DOHH2 (cell line): ENCODE measurements around the gene SBNO2.

Experiments
- H3F3A ChIP-seq: fragments of 200-600 bp; sonication (generic), shearing (Covaris generic); 2 replicates; pipeline ENCODE4 v1.6.0; 2016; ENCODE audit warnings: antibody characterized with exemption, mild to moderate bottlenecking; ENCODE audit not compliant: control insufficient read depth, insufficient read depth
- H3K27ac ChIP-seq: fragments of 200-600 bp; sonication (generic); 2 replicates; pipeline ENCODE4 v1.5.1; 2014; ENCODE audit warnings: low read depth, mild to moderate bottlenecking, low read length, moderate library complexity
- H3K27me3 ChIP-seq: fragments of 200-600 bp; sonication (generic); 2 replicates; pipeline ENCODE4 v1.6.1; 2014; ENCODE audit warnings: mild to moderate bottlenecking, low read length, mixed read lengths; ENCODE audit not compliant: control insufficient read depth
- H3K36me3 ChIP-seq: fragments of 200-600 bp; sonication (generic); 2 replicates; pipeline ENCODE4 v1.6.1; 2014; ENCODE audit warnings: mild to moderate bottlenecking, low read length, moderate library complexity, mixed read lengths; ENCODE audit not compliant: control insufficient read depth
- H3K4me1 ChIP-seq: fragments of 200-600 bp; sonication (generic); 2 replicates; pipeline ENCODE4 v1.6.1; 2014; ENCODE audit warnings: mild to moderate bottlenecking, low read length, mixed read lengths; ENCODE audit not compliant: control insufficient read depth
- H3K4me2 ChIP-seq: fragments of 200-600 bp; sonication (generic); 2 replicates; pipeline ENCODE4 v1.6.0; 2014; ENCODE audit warnings: mild to moderate bottlenecking, low read length, moderate library complexity
- H3K4me3 ChIP-seq: fragments of 200-600 bp; sonication (generic); 2 replicates; pipeline ENCODE4 v1.5.1; 2014; ENCODE audit warnings: mild to moderate bottlenecking, low read length, mixed read lengths
- H3K79me2 ChIP-seq: fragments of 200-600 bp; sonication (generic); 2 replicates; pipeline ENCODE4 v1.6.1; 2014; ENCODE audit warnings: mild to moderate bottlenecking, low read length, mixed read lengths; ENCODE audit not compliant: control insufficient read depth
- H3K9me2 ChIP-seq: fragments of 200-600 bp; sonication (generic); replicated peaks from 2 replicates; pipeline ENCODE4 v1.6.1; 2014; ENCODE audit warnings: mild to moderate bottlenecking, low read length, mixed read lengths; ENCODE audit not compliant: control insufficient read depth
- H3K9me3 ChIP-seq: fragments of 200-600 bp; sonication (generic); 2 replicates; pipeline ENCODE4 v1.6.1; 2014; ENCODE audit warnings: antibody characterized with exemption, low read length, mixed read lengths; ENCODE audit not compliant: control insufficient read depth, insufficient read depth
- H4K20me1 ChIP-seq: fragments of 200-600 bp; sonication (generic); 2 replicates; pipeline ENCODE4 v1.6.0; 2014; ENCODE audit warnings: low read depth, mild to moderate bottlenecking, antibody characterized with exemption, low read length, moderate library complexity; ENCODE audit not compliant: control insufficient read depth, insufficient read depth
- EZH2phosphoT487 ChIP-seq: fragments of 200-600 bp; sonication (generic); IDR thresholded peaks from 2 replicates; pipeline ENCODE4 v1.6.1; 2017; ENCODE audit warnings: borderline replicate concordance, mild to moderate bottlenecking, antibody characterized with exemption, low read length, moderate library complexity, mixed read lengths
- TF ChIP-seq, protein P1 (sequence below): fragments of 200-600 bp; sonication (generic); IDR thresholded peaks from one replicate; pipeline ENCODE4 v1.5.1; 2014; ENCODE audit warnings: antibody characterized with exemption, mild to moderate bottlenecking, low read depth, low read length; ENCODE audit not compliant: poor library complexity, severe bottlenecking

The SBNO2 gene

DNA sequence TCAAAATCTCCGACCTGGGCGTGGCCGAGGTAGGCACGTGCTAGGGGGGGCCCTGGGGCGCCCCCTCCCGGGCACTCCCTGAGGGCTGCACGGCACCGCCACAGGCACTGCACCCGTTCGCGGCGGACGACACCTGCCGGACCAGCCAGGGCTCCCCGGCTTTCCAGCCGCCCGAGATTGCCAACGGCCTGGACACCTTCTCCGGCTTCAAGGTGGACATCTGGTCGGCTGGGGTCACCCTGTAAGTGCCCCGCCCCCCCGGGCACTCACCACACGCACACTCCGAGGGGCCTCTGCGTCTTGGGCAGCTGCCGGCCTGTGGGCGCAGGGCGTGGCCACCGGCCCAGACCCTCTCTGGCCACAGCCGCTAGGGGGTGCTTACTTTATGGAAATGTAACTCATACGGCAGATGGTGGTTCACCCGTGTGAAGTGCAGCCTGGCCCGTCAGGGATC lies 46.4 kb upstream of the SBNO2 start:
- no peaks in the 10 kb centered on the region for H3K4me1 ChIP-seq
- no peaks in the 10 kb centered on the region for H3K27me3 ChIP-seq
- H3K4me3 ChIP-seq: no peak overlapping the region
- no peaks in the 10 kb centered on the region for H3F3A ChIP-seq
- H3K36me3 ChIP-seq: peaks cover 45% of the 10 kb centered on the region
- H4K20me1 ChIP-seq: peaks cover 5% of the 10 kb centered on the region; the same call in 1 of the 2 replicates
- no peak overlapping the region for H3K27ac ChIP-seq
- H3K9me3 ChIP-seq: no peaks in the 10 kb centered on the region
- peaks cover 50% of the 10 kb centered on the region for H3K79me2 ChIP-seq
- TF ChIP-seq EZH2phosphoT487: no peak
- TF ChIP-seq, protein P1, sequence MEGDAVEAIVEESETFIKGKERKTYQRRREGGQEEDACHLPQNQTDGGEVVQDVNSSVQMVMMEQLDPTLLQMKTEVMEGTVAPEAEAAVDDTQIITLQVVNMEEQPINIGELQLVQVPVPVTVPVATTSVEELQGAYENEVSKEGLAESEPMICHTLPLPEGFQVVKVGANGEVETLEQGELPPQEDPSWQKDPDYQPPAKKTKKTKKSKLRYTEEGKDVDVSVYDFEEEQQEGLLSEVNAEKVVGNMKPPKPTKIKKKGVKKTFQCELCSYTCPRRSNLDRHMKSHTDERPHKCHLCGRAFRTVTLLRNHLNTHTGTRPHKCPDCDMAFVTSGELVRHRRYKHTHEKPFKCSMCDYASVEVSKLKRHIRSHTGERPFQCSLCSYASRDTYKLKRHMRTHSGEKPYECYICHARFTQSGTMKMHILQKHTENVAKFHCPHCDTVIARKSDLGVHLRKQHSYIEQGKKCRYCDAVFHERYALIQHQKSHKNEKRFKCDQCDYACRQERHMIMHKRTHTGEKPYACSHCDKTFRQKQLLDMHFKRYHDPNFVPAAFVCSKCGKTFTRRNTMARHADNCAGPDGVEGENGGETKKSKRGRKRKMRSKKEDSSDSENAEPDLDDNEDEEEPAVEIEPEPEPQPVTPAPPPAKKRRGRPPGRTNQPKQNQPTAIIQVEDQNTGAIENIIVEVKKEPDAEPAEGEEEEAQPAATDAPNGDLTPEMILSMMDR: peak; percentile 69
- H3K4me2 ChIP-seq: no peak overlapping the region
- no peaks in the 10 kb centered on the region for H3K9me2 ChIP-seq

DNA sequence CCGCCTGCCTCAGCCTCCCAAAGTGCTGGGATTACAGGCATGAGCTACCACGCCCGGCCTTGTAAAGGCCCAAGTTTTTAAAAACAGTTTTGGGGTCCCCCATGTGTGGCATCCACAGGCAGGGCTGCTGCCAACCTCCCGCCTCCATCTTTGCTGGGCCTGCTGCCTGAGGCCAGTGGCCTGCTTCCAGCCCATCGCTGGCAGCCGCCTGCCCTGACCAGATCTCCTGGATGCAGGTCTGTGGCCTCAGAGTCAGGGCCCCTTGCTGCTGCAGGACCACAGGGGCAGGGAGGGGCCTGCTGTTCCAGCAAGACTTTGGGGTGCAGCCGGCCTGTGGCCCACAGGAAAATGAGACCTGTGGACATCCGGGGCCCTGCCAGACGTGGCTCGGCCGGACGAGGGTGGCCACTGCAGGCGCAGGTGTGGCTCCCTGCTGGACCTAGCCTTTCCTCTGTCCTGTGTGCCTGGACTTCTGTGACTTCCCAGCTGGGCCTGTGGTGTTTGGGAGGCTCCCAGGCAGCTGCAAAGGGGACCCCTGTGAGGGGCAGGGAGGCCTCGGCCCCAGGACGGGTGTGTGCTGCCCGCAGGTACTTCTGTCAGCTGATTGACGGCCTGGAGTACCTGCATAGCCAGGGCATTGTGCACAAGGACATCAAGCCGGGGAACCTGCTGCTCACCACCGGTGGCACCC lies 45.9 kb upstream of the SBNO2 start:
- Histone ChIP-seq H3K27ac (no peak overlapping the region), H3K27me3 (no peaks in the 10 kb centered on the region), H4K20me1 (peaks cover 5% of the 10 kb centered on the region; the same call in 1 of the 2 replicates), H3K4me1 (no peaks in the 10 kb centered on the region), H3K36me3 (peaks cover 48% of the 10 kb centered on the region), H3K4me2 (no peak overlapping the region), H3F3A (no peaks in the 10 kb centered on the region), H3K4me3 (no peak overlapping the region), H3K79me2 (peaks cover 55% of the 10 kb centered on the region), H3K9me2 (no peaks in the 10 kb centered on the region), H3K9me3 (no peaks in the 10 kb centered on the region)
- TF ChIP-seq, protein P1: no peak
- no peak for TF ChIP-seq EZH2phosphoT487

DNA sequence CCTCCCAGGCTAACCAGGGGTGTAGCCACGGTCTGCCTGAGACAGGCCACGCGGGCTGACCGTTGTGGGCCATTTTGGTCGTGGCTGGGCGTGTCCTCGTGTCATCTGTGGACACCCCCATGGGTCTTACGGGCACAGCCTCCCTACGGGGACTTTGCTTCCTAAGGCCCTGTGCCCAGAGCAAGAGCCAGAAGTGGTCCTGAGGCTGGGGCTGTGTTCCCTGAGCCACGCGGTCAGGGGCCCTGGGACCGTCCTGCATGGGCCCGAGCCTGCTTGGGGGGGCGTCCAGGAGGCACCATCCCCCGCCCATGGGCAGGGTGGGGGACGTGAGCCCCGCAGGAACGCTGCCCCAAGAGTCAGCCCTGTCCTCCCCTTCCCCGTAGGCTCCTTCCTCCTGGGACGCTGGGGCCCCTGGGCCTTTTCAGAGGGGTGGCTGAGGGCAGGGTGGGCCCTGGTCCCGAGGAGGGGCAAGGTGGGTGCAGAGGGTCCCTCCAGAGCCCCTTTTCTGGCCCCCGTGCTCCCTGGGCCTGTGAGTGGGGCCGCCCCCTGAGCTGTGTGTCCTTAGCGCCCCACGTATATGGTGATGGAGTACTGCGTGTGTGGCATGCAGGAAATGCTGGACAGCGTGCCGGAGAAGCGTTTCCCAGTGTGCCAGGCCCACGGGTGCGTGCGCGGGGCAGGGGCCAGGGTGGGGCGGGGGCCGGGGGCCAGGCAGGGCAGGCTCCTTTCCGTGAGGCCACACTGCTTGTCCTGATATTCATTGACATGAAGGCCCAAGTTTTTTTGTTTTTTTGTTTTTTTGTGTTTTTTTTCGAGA lies 44.9 kb upstream of the SBNO2 start:
- H3K9me2 ChIP-seq: no peaks in the 10 kb centered on the region
- H4K20me1 ChIP-seq: peaks cover 8% of the 10 kb centered on the region; the same call in 1 of the 2 replicates
- TF ChIP-seq, protein P1: no peak
- TF ChIP-seq EZH2phosphoT487: no peak
- no peaks in the 10 kb centered on the region for H3F3A ChIP-seq
- H3K79me2 ChIP-seq: peaks cover 65% of the 10 kb centered on the region
- H3K9me3 ChIP-seq: no peaks in the 10 kb centered on the region
- no peak overlapping the region for H3K4me2 ChIP-seq
- H3K27me3 ChIP-seq: no peaks in the 10 kb centered on the region
- no peak overlapping the region for H3K4me3 ChIP-seq
- peaks cover 47% of the 10 kb centered on the region for H3K36me3 ChIP-seq
- no peak overlapping the region for H3K27ac ChIP-seq
- 0 out of 2 replicates have a peak, but pooled peaks cover under 1% of the 10 kb centered on the region for H3K4me1 ChIP-seq
